Mesothelial cell of epicardium (in vitro differentiated cells): Measurements from ENCODE around the gene RNF144B. TPM values are rescaled to one million over a fixed set of nuclear protein-coding genes. Genes with fewer than 3 reads are reported as not detected.
A peak's percentile ranks its signal among the peaks of the same experiment; 100 is the strongest.

Experiments used
- DNase-seq, 2 experiments: peaks; one replicate each; pipeline ENCODE4 v3.0.0; 2021; ENCODE audit warnings: low spot score in 2 of 2; ENCODE audit not compliant: unreplicated experiment in 2 of 2
- H3K27ac Mint-ChIP-seq: 2 replicates; pipeline ENCODE4 v1.8.0; 2021; ENCODE audit warnings: mixed read lengths
- H3K27me3 Mint-ChIP-seq: 2 replicates; pipeline ENCODE4 v1.8.0; 2021; ENCODE audit warnings: low read depth, mixed read lengths
- H3K36me3 Mint-ChIP-seq: 2 replicates; pipeline ENCODE4 v1.8.0; 2021; ENCODE audit warnings: mixed read lengths
- H3K4me1 Mint-ChIP-seq: 2 replicates; pipeline ENCODE4 v1.8.0; 2021; ENCODE audit warnings: mixed read lengths
- H3K4me3 Mint-ChIP-seq: 2 replicates; pipeline ENCODE4 v1.8.0; 2021; ENCODE audit warnings: mild to moderate bottlenecking, moderate library complexity, mixed read lengths
- H3K9me3 Mint-ChIP-seq: 2 replicates; pipeline ENCODE4 v1.8.0; 2021; ENCODE audit warnings: mixed read lengths
- total RNA-seq: library from RNA; stranded (reverse); gene quantifications from 3 replicates; pipeline ENCODE4 v1.2.1, GENCODE V29; 2021
- TF ChIP-seq, protein P1 (sequence below): fragments of 200-600 bp; sonication (generic); IDR thresholded peaks from one replicate; pipeline ENCODE4 v1.5.0; 2021; ENCODE audit warnings: antibody characterized with exemption; ENCODE audit not compliant: unreplicated experiment

Gene RNF144B
- total RNA-seq, 1 donor from 2014 or later = 5.1 TPM

DNA sequence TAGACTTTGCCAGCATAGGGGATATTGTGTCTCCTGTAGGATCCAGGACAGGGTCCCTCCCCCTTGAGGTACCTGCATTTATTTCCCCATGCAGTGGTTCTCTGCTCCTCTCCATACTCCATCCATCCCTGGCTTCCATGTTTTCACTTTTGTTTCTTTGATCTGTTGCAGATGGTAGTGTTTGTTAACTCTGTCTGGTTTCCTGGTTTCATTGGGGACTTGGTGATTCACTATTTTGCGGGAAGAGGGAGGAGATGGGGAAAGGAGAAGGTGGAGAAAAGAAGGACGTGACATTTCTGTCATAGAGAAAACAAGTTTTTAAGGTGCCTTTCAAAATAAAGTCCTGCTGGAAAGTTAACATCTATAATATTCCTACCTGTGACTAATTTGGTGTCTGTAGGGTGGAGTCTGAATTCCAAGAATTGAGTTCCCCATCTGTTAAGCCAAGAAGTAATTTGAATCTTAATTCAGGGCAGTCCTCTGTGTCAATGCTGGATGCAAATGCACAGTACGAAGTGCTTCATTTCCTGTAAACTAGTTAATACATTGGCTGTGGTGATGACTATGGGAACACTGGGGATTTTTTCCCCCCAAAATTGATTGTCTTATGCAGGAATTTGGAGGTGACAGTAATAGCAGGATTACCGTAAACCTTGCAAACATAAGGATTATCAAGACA is 6.9 kb upstream of the RNF144B start:
- TF ChIP-seq, protein P1, sequence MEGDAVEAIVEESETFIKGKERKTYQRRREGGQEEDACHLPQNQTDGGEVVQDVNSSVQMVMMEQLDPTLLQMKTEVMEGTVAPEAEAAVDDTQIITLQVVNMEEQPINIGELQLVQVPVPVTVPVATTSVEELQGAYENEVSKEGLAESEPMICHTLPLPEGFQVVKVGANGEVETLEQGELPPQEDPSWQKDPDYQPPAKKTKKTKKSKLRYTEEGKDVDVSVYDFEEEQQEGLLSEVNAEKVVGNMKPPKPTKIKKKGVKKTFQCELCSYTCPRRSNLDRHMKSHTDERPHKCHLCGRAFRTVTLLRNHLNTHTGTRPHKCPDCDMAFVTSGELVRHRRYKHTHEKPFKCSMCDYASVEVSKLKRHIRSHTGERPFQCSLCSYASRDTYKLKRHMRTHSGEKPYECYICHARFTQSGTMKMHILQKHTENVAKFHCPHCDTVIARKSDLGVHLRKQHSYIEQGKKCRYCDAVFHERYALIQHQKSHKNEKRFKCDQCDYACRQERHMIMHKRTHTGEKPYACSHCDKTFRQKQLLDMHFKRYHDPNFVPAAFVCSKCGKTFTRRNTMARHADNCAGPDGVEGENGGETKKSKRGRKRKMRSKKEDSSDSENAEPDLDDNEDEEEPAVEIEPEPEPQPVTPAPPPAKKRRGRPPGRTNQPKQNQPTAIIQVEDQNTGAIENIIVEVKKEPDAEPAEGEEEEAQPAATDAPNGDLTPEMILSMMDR = no peak
- H3K4me1 Mint-ChIP-seq = no peaks in the 10 kb centered on the region
- H3K9me3 Mint-ChIP-seq = no peaks in the 10 kb centered on the region
- H3K36me3 Mint-ChIP-seq = no peaks in the 10 kb centered on the region
- H3K27ac Mint-ChIP-seq = no peak overlapping the region
- H3K27me3 Mint-ChIP-seq = no peaks in the 10 kb centered on the region
- no peak overlapping the region for H3K4me3 Mint-ChIP-seq
- no peak for DNase-seq

DNA sequence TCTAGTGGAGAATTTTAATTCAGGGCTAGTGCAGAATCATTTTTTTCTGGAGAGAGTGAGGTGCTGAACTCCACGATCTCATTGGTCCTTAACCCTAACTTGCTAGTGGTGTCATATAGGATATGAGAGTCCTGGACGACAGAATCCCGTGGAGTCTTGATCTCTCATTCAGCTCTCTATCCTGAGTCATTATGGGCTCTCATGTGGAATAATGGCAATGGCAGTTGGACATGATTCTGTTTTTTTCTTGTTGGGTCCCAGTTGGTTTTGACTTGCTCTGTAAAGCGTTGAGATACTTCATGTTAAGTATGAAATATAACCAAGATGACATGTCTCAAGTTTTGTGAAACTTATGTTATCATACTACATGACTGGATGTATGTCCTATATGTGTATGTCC is 6.3 kb upstream of the RNF144B start:
- TF ChIP-seq, protein P1 = no peak

DNA sequence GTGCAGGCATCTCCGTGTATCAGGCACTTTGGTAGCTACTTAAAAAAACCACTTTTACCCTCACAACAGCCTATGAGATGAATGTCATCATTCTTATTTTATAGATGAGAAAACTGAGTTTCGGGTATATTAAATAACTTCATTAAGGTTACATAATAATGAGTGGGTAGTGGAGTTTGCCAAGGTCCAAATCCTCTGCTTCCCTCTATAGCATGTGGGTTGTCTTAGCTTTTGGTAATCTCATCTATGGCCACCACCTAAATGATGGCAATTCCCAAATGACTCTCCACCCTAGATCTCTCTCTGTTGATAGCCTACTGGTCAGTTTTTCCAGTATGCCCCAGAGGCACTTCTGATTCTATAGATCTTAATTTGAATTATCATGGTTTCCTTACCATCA is 3.7 kb upstream of the RNF144B start:
- H3K4me1 Mint-ChIP-seq = peaks cover 20% of the 10 kb centered on the region
- TF ChIP-seq, protein P1 = no peak
- no peaks in the 10 kb centered on the region for H3K36me3 Mint-ChIP-seq
- H3K27ac Mint-ChIP-seq = no peak overlapping the region
- H3K4me3 Mint-ChIP-seq = no peak overlapping the region
- peaks cover 7% of the 10 kb centered on the region for H3K27me3 Mint-ChIP-seq
- H3K9me3 Mint-ChIP-seq = no peaks in the 10 kb centered on the region
- DNase-seq = no peak

More for the DNA sequence above, 6.3 kb upstream of the RNF144B start:
- Mint-ChIP-seq H3K27ac (no peak overlapping the region), H3K4me1 (no peaks in the 10 kb centered on the region), H3K9me3 (no peaks in the 10 kb centered on the region), H3K27me3 (no peaks in the 10 kb centered on the region), H3K36me3 (no peaks in the 10 kb centered on the region), H3K4me3 (no peak overlapping the region)
- no peak for DNase-seq

DNA sequence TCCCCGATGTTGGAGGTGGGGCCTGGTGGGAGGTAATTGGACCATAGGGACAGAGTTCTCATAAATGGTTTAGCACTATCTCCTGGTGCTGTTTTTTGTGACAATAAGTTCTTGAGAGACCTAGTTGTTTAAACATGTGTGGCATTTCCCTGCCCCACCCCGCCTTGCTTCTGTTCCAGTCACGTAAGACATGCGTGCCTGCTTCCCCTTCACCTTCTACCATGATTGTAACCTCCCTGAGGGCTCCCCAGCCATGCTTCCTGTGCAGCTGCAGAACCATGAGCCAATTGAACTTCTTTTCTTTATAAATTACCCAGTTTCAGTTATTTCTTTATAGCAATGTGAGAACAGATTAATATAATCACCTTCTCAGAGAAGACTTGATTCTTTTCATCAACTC is 2.5 kb upstream of the RNF144B start:
- Mint-ChIP-seq H3K27me3 (peaks cover 9% of the 10 kb centered on the region), H3K27ac (no peak overlapping the region), H3K9me3 (no peaks in the 10 kb centered on the region), H3K4me1 (peaks cover 22% of the 10 kb centered on the region), H3K4me3 (no peak overlapping the region), H3K36me3 (no peaks in the 10 kb centered on the region)
- no peak for DNase-seq
- TF ChIP-seq, protein P1 = no peak

DNA sequence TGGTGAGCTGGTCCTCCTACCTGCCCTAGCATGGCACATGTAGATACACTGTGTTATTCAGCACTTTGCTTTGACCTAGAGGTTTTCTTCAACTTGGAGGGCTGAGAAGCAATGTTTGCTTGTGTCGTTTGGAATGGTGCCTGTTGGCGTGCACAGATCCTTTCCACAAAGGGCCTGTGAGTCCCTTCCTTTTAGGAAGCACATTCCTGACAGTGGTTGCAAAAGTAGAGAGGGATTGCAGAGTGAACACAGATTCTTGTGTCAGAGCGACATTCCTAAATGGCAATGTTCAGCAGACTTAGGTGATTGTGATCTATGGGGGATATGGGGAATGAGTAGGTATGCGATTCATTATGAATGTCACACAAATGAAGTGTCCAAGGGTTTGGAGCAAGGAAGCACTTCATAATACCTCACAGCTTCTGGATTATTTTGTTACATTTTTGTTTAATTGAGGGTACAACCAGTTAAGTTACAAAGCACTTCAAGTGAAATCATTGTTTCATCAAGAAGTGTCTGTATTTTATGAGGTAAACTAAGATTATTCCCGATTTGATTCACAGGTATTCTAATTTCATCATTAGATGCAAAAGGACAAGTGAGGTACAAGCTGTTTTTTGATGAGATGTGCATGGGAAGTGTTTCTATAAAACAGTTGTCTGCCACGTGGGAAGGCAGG is 713 bp upstream of the RNF144B start:
- peaks cover 24% of the 10 kb centered on the region for H3K4me1 Mint-ChIP-seq
- peaks cover 9% of the 10 kb centered on the region for H3K27me3 Mint-ChIP-seq
- peak overlapping the region; percentile 91 for H3K4me3 Mint-ChIP-seq
- H3K9me3 Mint-ChIP-seq = no peaks in the 10 kb centered on the region
- peak overlapping the region; percentile 87 for H3K27ac Mint-ChIP-seq
- TF ChIP-seq, protein P1 = no peak
- no peaks in the 10 kb centered on the region for H3K36me3 Mint-ChIP-seq
- DNase-seq = no peak
